AG09319 (cell line): ENCODE measurements around the gene EEPD1.

Experiments
- DNase-seq: peaks from one replicate; pipeline ENCODE4 v3.0.0-alpha.2; 2010; ENCODE audit warnings: low read depth; ENCODE audit errors: extremely low read depth
- CTCF ChIP-seq: IDR thresholded peaks from 2 replicates; pipeline ENCODE4 v1.5.1; 2011; ENCODE audit warnings: low read depth, mild to moderate bottlenecking, inconsistent platforms, low read length, moderate library complexity

Gene EEPD1

GRCh38 chr7:36131026-36131425 is 22.0 kb upstream of the EEPD1 start:
- TF ChIP-seq CTCF = no peak

GRCh38 chr7:36131499-36131898 is 21.6 kb upstream of the EEPD1 start:
- DNase-seq = no peak
- TF ChIP-seq CTCF = no peak

More at GRCh38 chr7:36131026-36131425, 22.0 kb upstream of the EEPD1 start:
- no peak for DNase-seq

- DNase-seq = no peak
- TF ChIP-seq CTCF = no peak
These were observed 21.0 kb upstream of the EEPD1 start for GRCh38 chr7:36132012-36132411.

GRCh38 chr7:36135700-36136099 is 17.4 kb upstream of the EEPD1 start:
- no peak for DNase-seq
- TF ChIP-seq CTCF = no peak

- no peak for DNase-seq
These were observed 15.8 kb upstream of the EEPD1 start for GRCh38 chr7:36137258-36137657.

GRCh38 chr7:36137754-36138153 is 15.3 kb upstream of the EEPD1 start:
- DNase-seq = no peak
- TF ChIP-seq CTCF = no peak

More at GRCh38 chr7:36137258-36137657, 15.8 kb upstream of the EEPD1 start:
- no peak for TF ChIP-seq CTCF

- DNase-seq = no peak
- no peak for TF ChIP-seq CTCF
These were observed 14.8 kb upstream of the EEPD1 start for GRCh38 chr7:36138209-36138608.
